SK-N-SH (cell line): ENCODE results near the gene NSDHL.

ENCODE experiments used
- CHD2 ChIP-seq: fragments of 150-350 bp; IDR thresholded peaks from 2 replicates; pipeline ENCODE4 v1.6.1; 2018; ENCODE audit warnings: low read length; ENCODE audit not compliant: partially characterized antibody
- TAF1 ChIP-seq: IDR thresholded peaks from 2 replicates; pipeline ENCODE4 v1.6.1; 2012; ENCODE audit warnings: low read depth, mild to moderate bottlenecking, low read length, moderate library complexity, borderline replicate concordance
- TF ChIP-seq, protein P1 (sequence below): fragments of 150-350 bp; IDR thresholded peaks from 2 replicates; pipeline ENCODE4 v1.6.1; 2017; ENCODE audit warnings: antibody characterized with exemption, low read length, low read depth, borderline replicate concordance
- TF ChIP-seq, protein P2 (sequence below): IDR thresholded peaks from 2 replicates; pipeline ENCODE4 v1.4.0; 2012; ENCODE audit warnings: low read depth
- TF ChIP-seq, protein P3 (sequence below): fragments of 200-600 bp; sonication (generic); IDR thresholded peaks from 2 replicates; pipeline ENCODE4 v1.6.1; 2017; ENCODE audit warnings: antibody characterized with exemption, mild to moderate bottlenecking, moderate library complexity

DNA sequence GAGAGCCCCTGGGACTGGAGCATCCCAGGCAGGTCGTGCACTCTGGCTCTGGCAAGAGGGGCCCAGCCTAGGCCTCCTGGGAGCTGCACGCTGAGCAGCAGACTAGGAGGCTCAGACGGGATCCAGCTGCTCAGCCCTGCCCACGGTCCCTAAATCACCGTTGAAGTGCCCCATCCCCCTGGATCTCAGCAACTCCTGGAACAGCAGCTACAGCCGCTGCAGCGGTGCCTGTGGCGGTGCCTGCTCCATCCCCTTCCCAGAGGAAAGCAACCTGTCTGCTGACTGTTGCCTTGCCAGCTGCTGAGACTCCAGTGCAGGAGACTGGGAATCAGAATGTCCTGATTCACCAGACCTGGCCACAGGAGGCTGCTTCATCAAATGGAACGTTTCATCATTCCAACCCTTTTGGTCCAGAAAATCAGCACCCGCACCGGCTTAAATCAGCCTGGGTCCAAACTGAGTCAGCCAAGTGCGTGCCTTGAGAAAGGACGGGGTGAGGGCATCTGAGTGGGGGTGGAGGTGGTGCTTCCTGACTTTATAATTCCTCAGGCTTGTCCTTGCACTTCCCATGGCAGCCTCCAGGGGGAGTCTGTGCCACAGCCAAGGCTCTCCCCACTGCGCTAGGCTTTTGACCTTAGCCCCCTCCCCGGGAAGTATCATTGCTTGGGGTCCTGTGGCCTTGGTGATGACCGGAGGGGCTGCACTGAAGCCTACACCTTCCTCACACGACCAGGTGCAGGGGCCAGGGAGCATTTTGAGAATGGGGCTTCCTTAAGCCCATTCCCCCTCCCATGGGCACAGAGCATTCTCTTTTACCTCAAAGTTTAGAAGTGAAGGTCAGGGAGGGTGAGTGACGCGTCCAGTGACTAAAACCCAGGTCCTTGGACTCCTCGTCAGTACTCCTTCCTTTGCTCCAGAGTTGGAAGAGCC lies 73.6 kb downstream of the NSDHL start:
- TF ChIP-seq TAF1 = no peak
- TF ChIP-seq, protein P1, sequence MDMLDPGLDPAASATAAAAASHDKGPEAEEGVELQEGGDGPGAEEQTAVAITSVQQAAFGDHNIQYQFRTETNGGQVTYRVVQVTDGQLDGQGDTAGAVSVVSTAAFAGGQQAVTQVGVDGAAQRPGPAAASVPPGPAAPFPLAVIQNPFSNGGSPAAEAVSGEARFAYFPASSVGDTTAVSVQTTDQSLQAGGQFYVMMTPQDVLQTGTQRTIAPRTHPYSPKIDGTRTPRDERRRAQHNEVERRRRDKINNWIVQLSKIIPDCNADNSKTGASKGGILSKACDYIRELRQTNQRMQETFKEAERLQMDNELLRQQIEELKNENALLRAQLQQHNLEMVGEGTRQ = no peak
- TF ChIP-seq CHD2 = peak; percentile 15
- TF ChIP-seq, protein P2, sequence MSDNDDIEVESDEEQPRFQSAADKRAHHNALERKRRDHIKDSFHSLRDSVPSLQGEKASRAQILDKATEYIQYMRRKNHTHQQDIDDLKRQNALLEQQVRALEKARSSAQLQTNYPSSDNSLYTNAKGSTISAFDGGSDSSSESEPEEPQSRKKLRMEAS = no peak
- TF ChIP-seq, protein P3, sequence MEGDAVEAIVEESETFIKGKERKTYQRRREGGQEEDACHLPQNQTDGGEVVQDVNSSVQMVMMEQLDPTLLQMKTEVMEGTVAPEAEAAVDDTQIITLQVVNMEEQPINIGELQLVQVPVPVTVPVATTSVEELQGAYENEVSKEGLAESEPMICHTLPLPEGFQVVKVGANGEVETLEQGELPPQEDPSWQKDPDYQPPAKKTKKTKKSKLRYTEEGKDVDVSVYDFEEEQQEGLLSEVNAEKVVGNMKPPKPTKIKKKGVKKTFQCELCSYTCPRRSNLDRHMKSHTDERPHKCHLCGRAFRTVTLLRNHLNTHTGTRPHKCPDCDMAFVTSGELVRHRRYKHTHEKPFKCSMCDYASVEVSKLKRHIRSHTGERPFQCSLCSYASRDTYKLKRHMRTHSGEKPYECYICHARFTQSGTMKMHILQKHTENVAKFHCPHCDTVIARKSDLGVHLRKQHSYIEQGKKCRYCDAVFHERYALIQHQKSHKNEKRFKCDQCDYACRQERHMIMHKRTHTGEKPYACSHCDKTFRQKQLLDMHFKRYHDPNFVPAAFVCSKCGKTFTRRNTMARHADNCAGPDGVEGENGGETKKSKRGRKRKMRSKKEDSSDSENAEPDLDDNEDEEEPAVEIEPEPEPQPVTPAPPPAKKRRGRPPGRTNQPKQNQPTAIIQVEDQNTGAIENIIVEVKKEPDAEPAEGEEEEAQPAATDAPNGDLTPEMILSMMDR = peak; percentile 85
